Measurements from ENCODE around the gene EVI5L. TPM values are rescaled to one million over a fixed set of nuclear protein-coding genes. Genes with fewer than 3 reads are reported as not detected.

The EVI5L gene
- total RNA-seq, 1 donor from 2014 or later = 19.0 TPM

- no peak for DNase-seq (ENCODE audit: extremely low spot score, unreplicated experiment)
- Mint-ChIP-seq H3K27me3 (peaks cover 43% of the 10 kb centered on the region), H3K36me3 (no peaks in the 10 kb centered on the region), H3K4me3 (no peak overlapping the region), H3K27ac (no peak overlapping the region), H3K9me3 (no peaks in the 10 kb centered on the region), H3K4me1 (ENCODE audit: unreplicated experiment) (no peaks in the 10 kb centered on the region)
- TF ChIP-seq CTCF (conservative IDR thresholded peaks at IDR 0.05) = no peak
These were observed 6.2 kb upstream of the EVI5L start for GRCh38 chr19:7823686-7824301.

GRCh38 chr19:7829166-7829520 is 875 bp upstream of the EVI5L start:
- H3K4me1 Mint-ChIP-seq (ENCODE audit: unreplicated experiment) = peaks cover 16% of the 10 kb centered on the region
- H3K4me3 Mint-ChIP-seq = peak overlapping the region; percentile 91
- no peaks in the 10 kb centered on the region for H3K36me3 Mint-ChIP-seq
- H3K27me3 Mint-ChIP-seq = peaks cover 27% of the 10 kb centered on the region
- no peak for DNase-seq (ENCODE audit: extremely low spot score, unreplicated experiment)
- TF ChIP-seq CTCF (conservative IDR thresholded peaks at IDR 0.05) = no peak
- H3K27ac Mint-ChIP-seq = peak overlapping the region; percentile 87
- H3K9me3 Mint-ChIP-seq = no peaks in the 10 kb centered on the region

- no peak for DNase-seq (ENCODE audit: extremely low spot score, unreplicated experiment)
- H3K9me3 Mint-ChIP-seq = no peaks in the 10 kb centered on the region
- H3K36me3 Mint-ChIP-seq = no peaks in the 10 kb centered on the region
- H3K4me3 Mint-ChIP-seq = no peak overlapping the region
- peaks cover 16% of the 10 kb centered on the region for H3K4me1 Mint-ChIP-seq (ENCODE audit: unreplicated experiment)
- no peak overlapping the region for H3K27ac Mint-ChIP-seq
- TF ChIP-seq CTCF (conservative IDR thresholded peaks at IDR 0.05) = no peak
- H3K27me3 Mint-ChIP-seq = peaks cover 27% of the 10 kb centered on the region
These were observed 304 bp downstream of the EVI5L start for GRCh38 chr19:7830272-7830771.

- TF ChIP-seq CTCF (conservative IDR thresholded peaks at IDR 0.05) = no peak
- no peak for DNase-seq (ENCODE audit: extremely low spot score, unreplicated experiment)
- Mint-ChIP-seq H3K27me3 (peaks cover 27% of the 10 kb centered on the region), H3K4me3 (peak overlapping the region; percentile 86), H3K36me3 (no peaks in the 10 kb centered on the region), H3K4me1 (ENCODE audit: unreplicated experiment) (peaks cover 16% of the 10 kb centered on the region), H3K27ac (peak overlapping the region; percentile 55), H3K9me3 (no peaks in the 10 kb centered on the region)
These were observed 805 bp downstream of the EVI5L start for GRCh38 chr19:7830823-7831222.

GRCh38 chr19:7831452-7831851 is 1.4 kb downstream of the EVI5L start:
- H3K27me3 Mint-ChIP-seq = peaks cover 22% of the 10 kb centered on the region
- H3K9me3 Mint-ChIP-seq = no peaks in the 10 kb centered on the region
- no peaks in the 10 kb centered on the region for H3K36me3 Mint-ChIP-seq
- DNase-seq (ENCODE audit: extremely low spot score, unreplicated experiment) = no peak
- peak overlapping the region; percentile 55 for H3K27ac Mint-ChIP-seq
- H3K4me3 Mint-ChIP-seq = peak overlapping the region; percentile 86
- peaks cover 16% of the 10 kb centered on the region for H3K4me1 Mint-ChIP-seq (ENCODE audit: unreplicated experiment)
- TF ChIP-seq CTCF (conservative IDR thresholded peaks at IDR 0.05) = peak; percentile 41

Measured in type B pancreatic cell (in vitro differentiated cells).